OCI-LY3 (cell line): ENCODE data around the gene SULF2.

Experiments used
- H2AFZ ChIP-seq: fragments of 200-600, 300-600 bp; shearing (Covaris generic); 2 replicates; pipeline ENCODE4 v1.6.0; 2014; ENCODE audit warnings: antibody characterized with exemption, low read depth, low read length
- H3K27ac ChIP-seq: fragments of 200-600, 300-600 bp; sonication (generic); 2 replicates; pipeline ENCODE4 v1.5.1; 2014; ENCODE audit warnings: mild to moderate bottlenecking, low read length, moderate library complexity, mixed read lengths
- H3K27me3 ChIP-seq: fragments of 200-600, 300-600 bp; sonication (generic); 2 replicates; pipeline ENCODE4 v1.6.1; 2014; ENCODE audit warnings: low read depth, low read length, mixed read lengths
- H3K36me3 ChIP-seq: fragments of 200-600, 300-600 bp; sonication (generic); replicated peaks from 2 replicates; pipeline ENCODE3; 2014; ENCODE audit warnings: low read depth, low read length, mixed read lengths
- H3K4me1 ChIP-seq: fragments of 300-600, 200-600 bp; sonication (generic); 2 replicates; pipeline ENCODE4 v1.6.1; 2014; ENCODE audit warnings: low read length, mixed read lengths
- H3K4me2 ChIP-seq: fragments of 200-600, 300-600 bp; sonication (generic); 2 replicates; pipeline ENCODE4 v1.6.1; 2014; ENCODE audit warnings: low read length, mixed read lengths
- H3K4me3 ChIP-seq: fragments of 300-600, 200-600 bp; sonication (generic); 2 replicates; pipeline ENCODE4 v1.5.1; 2014; ENCODE audit warnings: antibody characterized with exemption, mild to moderate bottlenecking, low read length, moderate library complexity
- H3K79me2 ChIP-seq: fragments of 300-600, 200-600 bp; shearing (Covaris generic); 2 replicates; pipeline ENCODE4 v1.6.1; 2014; ENCODE audit warnings: mild to moderate bottlenecking, low read length, mixed read lengths
- H3K9ac ChIP-seq: fragments of 300-600, 200-600 bp; shearing (Covaris generic); 2 replicates; pipeline ENCODE4 v1.6.0; 2014; ENCODE audit warnings: mild to moderate bottlenecking, low read length, moderate library complexity
- H3K9me3 ChIP-seq: fragments of 200-600, 300-600 bp; shearing (Covaris generic); 2 replicates; pipeline ENCODE4 v1.6.1; 2014; ENCODE audit warnings: low read length, mixed read lengths; ENCODE audit not compliant: insufficient read depth
- H4K20me1 ChIP-seq: fragments of 200-600, 300-600 bp; sonication (generic); 2 replicates; pipeline ENCODE4 v1.6.1; 2016; ENCODE audit warnings: low read length, mixed read lengths; ENCODE audit not compliant: insufficient read depth
- EZH2phosphoT487 ChIP-seq: fragments of 200-600 bp; shearing (Covaris generic); IDR thresholded peaks from 2 replicates; pipeline ENCODE4 v1.6.1; 2018; ENCODE audit warnings: antibody characterized with exemption, mixed run types, low read depth
- TF ChIP-seq, protein P1 (sequence below): fragments of 200-600, 300-600 bp; sonication (generic); IDR thresholded peaks from 2 replicates; pipeline ENCODE4 v1.5.1; 2014; ENCODE audit warnings: antibody characterized with exemption, low read length, low read depth

The SULF2 gene

DNA sequence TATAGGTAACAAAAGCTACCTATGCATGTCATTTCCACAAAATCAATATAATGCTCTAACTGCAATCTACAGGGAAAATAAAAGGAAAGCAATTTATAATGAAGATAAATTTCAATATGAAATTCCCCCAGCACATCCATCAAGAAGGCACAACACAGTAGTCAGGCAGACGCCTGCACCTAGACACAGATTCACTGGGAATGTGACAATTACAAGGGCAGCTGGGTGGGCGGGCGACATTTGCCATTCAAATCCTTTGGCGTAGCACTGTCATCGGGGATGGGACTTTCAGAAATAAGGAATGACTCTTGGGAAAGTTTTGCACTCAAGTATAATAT is 60.4 kb downstream of the SULF2 start:
- no peaks in the 10 kb centered on the region for H3K36me3 ChIP-seq
- peaks cover 3% of the 10 kb centered on the region for H3K27me3 ChIP-seq
- no peaks in the 10 kb centered on the region for H4K20me1 ChIP-seq
- peak overlapping the region; percentile 51 for H3K4me2 ChIP-seq
- H3K79me2 ChIP-seq = no peaks in the 10 kb centered on the region
- H3K9ac ChIP-seq = no peak overlapping the region
- H3K9me3 ChIP-seq = no peaks in the 10 kb centered on the region
- H2AFZ ChIP-seq = peak overlapping the region; percentile 69; the same call in 1 of the 2 replicates
- peak overlapping the region; percentile 51 for H3K4me3 ChIP-seq
- no peak for TF ChIP-seq EZH2phosphoT487
- TF ChIP-seq, protein P1, sequence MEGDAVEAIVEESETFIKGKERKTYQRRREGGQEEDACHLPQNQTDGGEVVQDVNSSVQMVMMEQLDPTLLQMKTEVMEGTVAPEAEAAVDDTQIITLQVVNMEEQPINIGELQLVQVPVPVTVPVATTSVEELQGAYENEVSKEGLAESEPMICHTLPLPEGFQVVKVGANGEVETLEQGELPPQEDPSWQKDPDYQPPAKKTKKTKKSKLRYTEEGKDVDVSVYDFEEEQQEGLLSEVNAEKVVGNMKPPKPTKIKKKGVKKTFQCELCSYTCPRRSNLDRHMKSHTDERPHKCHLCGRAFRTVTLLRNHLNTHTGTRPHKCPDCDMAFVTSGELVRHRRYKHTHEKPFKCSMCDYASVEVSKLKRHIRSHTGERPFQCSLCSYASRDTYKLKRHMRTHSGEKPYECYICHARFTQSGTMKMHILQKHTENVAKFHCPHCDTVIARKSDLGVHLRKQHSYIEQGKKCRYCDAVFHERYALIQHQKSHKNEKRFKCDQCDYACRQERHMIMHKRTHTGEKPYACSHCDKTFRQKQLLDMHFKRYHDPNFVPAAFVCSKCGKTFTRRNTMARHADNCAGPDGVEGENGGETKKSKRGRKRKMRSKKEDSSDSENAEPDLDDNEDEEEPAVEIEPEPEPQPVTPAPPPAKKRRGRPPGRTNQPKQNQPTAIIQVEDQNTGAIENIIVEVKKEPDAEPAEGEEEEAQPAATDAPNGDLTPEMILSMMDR = no peak
- H3K4me1 ChIP-seq = peaks cover 32% of the 10 kb centered on the region
- H3K27ac ChIP-seq = no peak overlapping the region

DNA sequence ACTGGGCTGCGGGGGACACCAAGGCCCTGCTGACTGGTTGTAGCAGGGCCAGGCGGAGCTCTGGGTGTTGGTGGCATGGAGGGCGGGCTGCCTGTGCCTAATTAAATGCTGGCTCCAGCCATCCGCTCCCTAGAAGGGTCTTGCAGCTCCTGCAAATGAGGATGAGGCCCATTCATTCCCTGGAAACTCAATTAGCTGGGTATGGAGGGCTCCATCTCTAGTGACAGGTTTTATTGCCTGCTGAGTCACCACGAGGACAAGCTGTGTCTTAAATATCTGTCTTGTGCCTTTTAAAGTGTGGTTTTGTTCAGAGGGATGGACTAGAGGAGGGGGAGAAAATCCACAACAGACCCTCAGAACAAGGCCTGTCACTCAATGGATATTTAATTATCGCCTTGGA is 60.9 kb downstream of the SULF2 start:
- no peaks in the 10 kb centered on the region for H3K79me2 ChIP-seq
- H3K27me3 ChIP-seq = peaks cover 3% of the 10 kb centered on the region
- TF ChIP-seq EZH2phosphoT487 = no peak
- no peak overlapping the region for H2AFZ ChIP-seq
- peaks cover 32% of the 10 kb centered on the region for H3K4me1 ChIP-seq
- no peak overlapping the region for H3K9ac ChIP-seq
- no peaks in the 10 kb centered on the region for H3K36me3 ChIP-seq
- H3K9me3 ChIP-seq = no peaks in the 10 kb centered on the region
- no peak overlapping the region for H3K27ac ChIP-seq
- H4K20me1 ChIP-seq = no peaks in the 10 kb centered on the region
- H3K4me2 ChIP-seq = no peak overlapping the region
- no peak overlapping the region for H3K4me3 ChIP-seq

DNA sequence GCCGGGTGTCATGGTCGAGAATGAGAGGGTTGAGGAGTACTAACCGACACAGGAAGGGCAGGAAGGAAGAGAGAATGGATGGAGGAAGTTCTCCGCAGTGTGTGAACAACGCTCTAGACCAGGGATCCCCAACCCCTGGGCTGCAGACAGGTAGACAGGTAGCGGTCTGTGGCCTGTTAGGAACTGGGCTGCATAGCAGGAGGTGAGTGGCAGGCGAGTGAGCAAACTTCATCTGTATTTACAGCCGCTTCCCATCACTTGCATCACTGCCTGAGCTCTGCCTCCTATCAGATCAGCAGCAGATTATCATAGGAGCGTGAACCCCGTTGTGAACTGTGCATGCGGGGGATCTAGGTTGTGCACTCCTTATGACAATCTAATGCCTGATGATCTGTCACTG is 62.0 kb downstream of the SULF2 start:
- Histone ChIP-seq H3K27ac (no peak overlapping the region), H3K9ac (no peak overlapping the region), H3K9me3 (no peaks in the 10 kb centered on the region), H3K36me3 (no peaks in the 10 kb centered on the region), H3K79me2 (no peaks in the 10 kb centered on the region), H3K4me3 (no peak overlapping the region), H3K27me3 (peaks cover 3% of the 10 kb centered on the region), H2AFZ (no peak overlapping the region), H3K4me1 (peaks cover 30% of the 10 kb centered on the region), H4K20me1 (no peaks in the 10 kb centered on the region), H3K4me2 (no peak overlapping the region)
- TF ChIP-seq, protein P1 = no peak
- TF ChIP-seq EZH2phosphoT487 = no peak

DNA sequence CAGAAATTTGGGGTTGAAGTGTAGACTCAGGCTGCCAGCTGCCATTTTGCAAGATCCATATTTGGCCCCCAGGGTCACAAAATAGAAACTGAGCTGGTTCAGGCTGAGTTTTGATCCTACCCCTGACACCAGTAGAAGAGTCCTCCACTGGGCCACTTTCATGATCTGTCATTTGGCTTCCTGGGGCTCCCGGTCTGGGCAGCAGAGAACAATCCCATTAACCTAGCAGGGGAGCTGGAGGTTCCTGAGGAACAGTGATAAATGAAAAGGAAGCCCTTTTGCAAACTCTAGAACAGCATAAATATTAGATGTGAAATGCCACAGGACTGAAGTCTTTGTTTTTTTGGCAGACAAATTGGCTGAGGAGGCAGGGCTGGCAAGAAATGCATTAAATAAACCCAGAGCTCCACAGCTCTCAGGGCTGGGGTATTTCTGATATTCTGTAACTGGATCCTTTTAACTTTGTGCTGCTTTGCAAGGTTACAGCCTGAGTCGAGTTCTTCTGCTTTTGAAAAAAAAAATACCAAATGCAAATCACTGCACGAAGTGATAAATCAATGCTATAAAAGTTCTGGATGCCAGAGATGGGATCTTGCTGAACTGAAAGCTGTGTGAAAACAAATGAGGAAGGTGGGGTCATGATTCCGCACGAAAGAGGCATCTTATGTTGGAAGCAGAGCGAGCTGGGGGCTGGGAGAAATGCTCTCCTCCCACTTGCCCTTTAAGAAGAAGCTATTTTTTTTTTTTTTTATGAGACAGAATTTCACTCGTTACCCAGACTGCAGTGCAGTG is 64.4 kb downstream of the SULF2 start:
- peaks cover 8% of the 10 kb centered on the region for H3K4me1 ChIP-seq
- no peaks in the 10 kb centered on the region for H4K20me1 ChIP-seq
- H3K27ac ChIP-seq = no peak overlapping the region
- H3K79me2 ChIP-seq = no peaks in the 10 kb centered on the region
- H3K4me3 ChIP-seq = no peak overlapping the region
- TF ChIP-seq EZH2phosphoT487 = no peak
- TF ChIP-seq, protein P1 = no peak
- H3K4me2 ChIP-seq = no peak overlapping the region
- no peaks in the 10 kb centered on the region for H3K36me3 ChIP-seq
- peaks cover 11% of the 10 kb centered on the region for H3K27me3 ChIP-seq
- no peak overlapping the region for H3K9ac ChIP-seq
- H2AFZ ChIP-seq = no peak overlapping the region
- H3K9me3 ChIP-seq = no peaks in the 10 kb centered on the region
